K562 (cell line): ENCODE data around the gene INKA2. TPM values are rescaled to one million over a fixed set of nuclear protein-coding genes. Genes with fewer than 3 reads are reported as not detected.

Experiments used
- HNRNPLL ChIP-seq: fragments of 200-400 bp; formaldehyde crosslinking; IDR thresholded peaks from 2 replicates; pipeline ENCODE4 v1.6.1; 2017; ENCODE audit warnings: low read length, low read depth, mild to moderate bottlenecking; ENCODE audit not compliant: poor library complexity, severe bottlenecking
- TAF9B ChIP-seq: fragments of 450-650 bp; IDR thresholded peaks from 2 replicates; pipeline ENCODE4 v1.6.1; 2018; ENCODE audit warnings: mild to moderate bottlenecking; ENCODE audit not compliant: partially characterized antibody
- ZNF431 ChIP-seq: sonication (generic); formaldehyde crosslinking; IDR thresholded peaks from 2 replicates; pipeline ENCODE4 v1.8.0; 2022; ENCODE audit warnings: mild to moderate bottlenecking, missing genetic modification reagents
- polyA plus RNA-seq, 8 experiments: library from polyadenylated mRNA; depleted of rRNA in 4 of 8; stranded (reverse) in 5 of 8; unstranded in 3 of 8; fragments of >200 nt; fragmentation: Nextera tagmentation in 2 of 8; fragmentation: Illumina TruSeq in 1 of 8; extraction: Ambion mirVana in 2 of 8; extraction: Trizol in 1 of 8; gene quantifications; 2 replicates each; pipeline versions ENCODE4 v1.2.1 to v1.2.3, GENCODE V29; 2011 to 2014; ENCODE audit warnings: inconsistent platforms in 1 of 8, missing spikeins in 1 of 8
- total RNA-seq, 7 experiments: library from RNA; depleted of rRNA in 6 of 7; stranded (reverse); fragments of >200 nt in 6 of 7; fragmentation: Illumina TruSeq in 2 of 7; extraction: Trizol in 2 of 7; gene quantifications; 2 replicates each; pipeline versions ENCODE4 v1.2.1 to v1.2.3, GENCODE V29; 2011 to 2021; ENCODE audit warnings: low replicate concordance in 1 of 7
- TF ChIP-seq, protein P1 (sequence below): fragments of 200-600 bp; sonication (generic); IDR thresholded peaks from one replicate; pipeline ENCODE4 v1.6.1; 2012; ENCODE audit warnings: mild to moderate bottlenecking, low read depth, low read length, inconsistent platforms
- TF ChIP-seq, protein P2 (sequence below): sonication (generic); formaldehyde crosslinking; IDR thresholded peaks from 2 replicates; pipeline ENCODE4 v1.8.0; 2022; ENCODE audit warnings: missing genetic modification reagents, mild to moderate bottlenecking, borderline replicate concordance
- TF ChIP-seq, protein P3 (sequence below): fragments of 150-350 bp; conservative IDR thresholded peaks from 2 replicates; pipeline ENCODE4 v1.6.1; 2014; ENCODE audit warnings: low read length
- TF ChIP-seq, protein P4 (sequence below), 3 experiments: fragments of 200-800 bp in 1 of 3; sonication (Bioruptor generic) in 1 of 3; sonication (generic) in 1 of 3; formaldehyde crosslinking in 1 of 3; IDR thresholded peaks; 2 replicates each; pipeline versions ENCODE4 v1.6.1 to v1.8.0; 2016 to 2022; ENCODE audit warnings: mild to moderate bottlenecking in 2 of 3, missing compliant biosample characterization in 2 of 3, missing genetic modification characterization in 2 of 3, missing genetic modification reagents in 1 of 3

INKA2 gene
- total and polyA plus RNA-seq, 9 of the 15 experiments (the other 6 are each of a cell fraction or from before 2014, with no cell fraction given), result 0.04 to 1.4 (median 0.26) TPM; not detected in 1

DNA sequence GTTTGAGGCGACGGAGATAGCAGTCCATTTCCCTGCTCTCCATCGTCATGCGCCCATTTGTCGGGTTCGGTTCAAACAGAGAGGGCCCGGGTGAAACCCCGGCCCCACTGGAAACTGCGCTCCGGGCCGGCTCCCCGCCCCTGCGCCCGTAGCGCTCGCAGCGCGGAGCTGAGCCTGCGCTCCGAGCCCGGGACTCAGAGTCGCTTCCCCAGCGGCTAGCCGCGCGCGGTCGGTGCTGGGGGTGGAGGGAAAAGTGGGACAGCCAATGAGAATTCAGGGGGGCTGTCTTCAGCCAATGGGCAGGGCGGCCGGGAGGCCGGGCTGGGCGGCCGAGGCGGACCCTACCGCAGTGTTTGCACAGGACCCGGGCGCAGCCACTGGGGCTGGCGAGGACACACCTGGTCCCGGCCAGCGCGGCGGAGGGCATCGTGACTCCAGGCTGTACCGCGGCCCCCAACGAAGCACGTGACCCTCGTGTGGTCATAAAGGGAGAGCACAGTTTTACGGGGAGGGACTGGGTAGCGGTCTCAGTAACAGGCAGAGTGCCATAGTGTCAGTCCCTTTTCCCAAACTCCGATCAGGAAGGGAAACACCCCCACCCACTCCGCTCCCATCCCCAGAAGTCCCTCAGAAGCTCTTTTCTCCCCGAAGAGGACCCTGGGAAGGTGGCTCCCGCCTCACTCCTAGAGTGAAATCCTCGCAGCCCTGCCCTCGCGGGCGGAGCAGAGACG lies at the start of gene INKA2 (continued):
- TF ChIP-seq, protein P1, sequence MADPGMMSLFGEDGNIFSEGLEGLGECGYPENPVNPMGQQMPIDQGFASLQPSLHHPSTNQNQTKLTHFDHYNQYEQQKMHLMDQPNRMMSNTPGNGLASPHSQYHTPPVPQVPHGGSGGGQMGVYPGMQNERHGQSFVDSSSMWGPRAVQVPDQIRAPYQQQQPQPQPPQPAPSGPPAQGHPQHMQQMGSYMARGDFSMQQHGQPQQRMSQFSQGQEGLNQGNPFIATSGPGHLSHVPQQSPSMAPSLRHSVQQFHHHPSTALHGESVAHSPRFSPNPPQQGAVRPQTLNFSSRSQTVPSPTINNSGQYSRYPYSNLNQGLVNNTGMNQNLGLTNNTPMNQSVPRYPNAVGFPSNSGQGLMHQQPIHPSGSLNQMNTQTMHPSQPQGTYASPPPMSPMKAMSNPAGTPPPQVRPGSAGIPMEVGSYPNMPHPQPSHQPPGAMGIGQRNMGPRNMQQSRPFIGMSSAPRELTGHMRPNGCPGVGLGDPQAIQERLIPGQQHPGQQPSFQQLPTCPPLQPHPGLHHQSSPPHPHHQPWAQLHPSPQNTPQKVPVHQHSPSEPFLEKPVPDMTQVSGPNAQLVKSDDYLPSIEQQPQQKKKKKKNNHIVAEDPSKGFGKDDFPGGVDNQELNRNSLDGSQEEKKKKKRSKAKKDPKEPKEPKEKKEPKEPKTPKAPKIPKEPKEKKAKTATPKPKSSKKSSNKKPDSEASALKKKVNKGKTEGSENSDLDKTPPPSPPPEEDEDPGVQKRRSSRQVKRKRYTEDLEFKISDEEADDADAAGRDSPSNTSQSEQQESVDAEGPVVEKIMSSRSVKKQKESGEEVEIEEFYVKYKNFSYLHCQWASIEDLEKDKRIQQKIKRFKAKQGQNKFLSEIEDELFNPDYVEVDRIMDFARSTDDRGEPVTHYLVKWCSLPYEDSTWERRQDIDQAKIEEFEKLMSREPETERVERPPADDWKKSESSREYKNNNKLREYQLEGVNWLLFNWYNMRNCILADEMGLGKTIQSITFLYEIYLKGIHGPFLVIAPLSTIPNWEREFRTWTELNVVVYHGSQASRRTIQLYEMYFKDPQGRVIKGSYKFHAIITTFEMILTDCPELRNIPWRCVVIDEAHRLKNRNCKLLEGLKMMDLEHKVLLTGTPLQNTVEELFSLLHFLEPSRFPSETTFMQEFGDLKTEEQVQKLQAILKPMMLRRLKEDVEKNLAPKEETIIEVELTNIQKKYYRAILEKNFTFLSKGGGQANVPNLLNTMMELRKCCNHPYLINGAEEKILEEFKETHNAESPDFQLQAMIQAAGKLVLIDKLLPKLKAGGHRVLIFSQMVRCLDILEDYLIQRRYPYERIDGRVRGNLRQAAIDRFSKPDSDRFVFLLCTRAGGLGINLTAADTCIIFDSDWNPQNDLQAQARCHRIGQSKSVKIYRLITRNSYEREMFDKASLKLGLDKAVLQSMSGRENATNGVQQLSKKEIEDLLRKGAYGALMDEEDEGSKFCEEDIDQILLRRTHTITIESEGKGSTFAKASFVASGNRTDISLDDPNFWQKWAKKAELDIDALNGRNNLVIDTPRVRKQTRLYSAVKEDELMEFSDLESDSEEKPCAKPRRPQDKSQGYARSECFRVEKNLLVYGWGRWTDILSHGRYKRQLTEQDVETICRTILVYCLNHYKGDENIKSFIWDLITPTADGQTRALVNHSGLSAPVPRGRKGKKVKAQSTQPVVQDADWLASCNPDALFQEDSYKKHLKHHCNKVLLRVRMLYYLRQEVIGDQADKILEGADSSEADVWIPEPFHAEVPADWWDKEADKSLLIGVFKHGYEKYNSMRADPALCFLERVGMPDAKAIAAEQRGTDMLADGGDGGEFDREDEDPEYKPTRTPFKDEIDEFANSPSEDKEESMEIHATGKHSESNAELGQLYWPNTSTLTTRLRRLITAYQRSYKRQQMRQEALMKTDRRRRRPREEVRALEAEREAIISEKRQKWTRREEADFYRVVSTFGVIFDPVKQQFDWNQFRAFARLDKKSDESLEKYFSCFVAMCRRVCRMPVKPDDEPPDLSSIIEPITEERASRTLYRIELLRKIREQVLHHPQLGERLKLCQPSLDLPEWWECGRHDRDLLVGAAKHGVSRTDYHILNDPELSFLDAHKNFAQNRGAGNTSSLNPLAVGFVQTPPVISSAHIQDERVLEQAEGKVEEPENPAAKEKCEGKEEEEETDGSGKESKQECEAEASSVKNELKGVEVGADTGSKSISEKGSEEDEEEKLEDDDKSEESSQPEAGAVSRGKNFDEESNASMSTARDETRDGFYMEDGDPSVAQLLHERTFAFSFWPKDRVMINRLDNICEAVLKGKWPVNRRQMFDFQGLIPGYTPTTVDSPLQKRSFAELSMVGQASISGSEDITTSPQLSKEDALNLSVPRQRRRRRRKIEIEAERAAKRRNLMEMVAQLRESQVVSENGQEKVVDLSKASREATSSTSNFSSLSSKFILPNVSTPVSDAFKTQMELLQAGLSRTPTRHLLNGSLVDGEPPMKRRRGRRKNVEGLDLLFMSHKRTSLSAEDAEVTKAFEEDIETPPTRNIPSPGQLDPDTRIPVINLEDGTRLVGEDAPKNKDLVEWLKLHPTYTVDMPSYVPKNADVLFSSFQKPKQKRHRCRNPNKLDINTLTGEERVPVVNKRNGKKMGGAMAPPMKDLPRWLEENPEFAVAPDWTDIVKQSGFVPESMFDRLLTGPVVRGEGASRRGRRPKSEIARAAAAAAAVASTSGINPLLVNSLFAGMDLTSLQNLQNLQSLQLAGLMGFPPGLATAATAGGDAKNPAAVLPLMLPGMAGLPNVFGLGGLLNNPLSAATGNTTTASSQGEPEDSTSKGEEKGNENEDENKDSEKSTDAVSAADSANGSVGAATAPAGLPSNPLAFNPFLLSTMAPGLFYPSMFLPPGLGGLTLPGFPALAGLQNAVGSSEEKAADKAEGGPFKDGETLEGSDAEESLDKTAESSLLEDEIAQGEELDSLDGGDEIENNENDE, result no peak
- TF ChIP-seq, protein P2, sequence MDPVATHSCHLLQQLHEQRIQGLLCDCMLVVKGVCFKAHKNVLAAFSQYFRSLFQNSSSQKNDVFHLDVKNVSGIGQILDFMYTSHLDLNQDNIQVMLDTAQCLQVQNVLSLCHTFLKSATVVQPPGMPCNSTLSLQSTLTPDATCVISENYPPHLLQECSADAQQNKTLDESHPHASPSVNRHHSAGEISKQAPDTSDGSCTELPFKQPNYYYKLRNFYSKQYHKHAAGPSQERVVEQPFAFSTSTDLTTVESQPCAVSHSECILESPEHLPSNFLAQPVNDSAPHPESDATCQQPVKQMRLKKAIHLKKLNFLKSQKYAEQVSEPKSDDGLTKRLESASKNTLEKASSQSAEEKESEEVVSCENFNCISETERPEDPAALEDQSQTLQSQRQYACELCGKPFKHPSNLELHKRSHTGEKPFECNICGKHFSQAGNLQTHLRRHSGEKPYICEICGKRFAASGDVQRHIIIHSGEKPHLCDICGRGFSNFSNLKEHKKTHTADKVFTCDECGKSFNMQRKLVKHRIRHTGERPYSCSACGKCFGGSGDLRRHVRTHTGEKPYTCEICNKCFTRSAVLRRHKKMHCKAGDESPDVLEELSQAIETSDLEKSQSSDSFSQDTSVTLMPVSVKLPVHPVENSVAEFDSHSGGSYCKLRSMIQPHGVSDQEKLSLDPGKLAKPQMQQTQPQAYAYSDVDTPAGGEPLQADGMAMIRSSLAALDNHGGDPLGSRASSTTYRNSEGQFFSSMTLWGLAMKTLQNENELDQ (CRISPR knock-in tag), result peak; percentile 97
- TF ChIP-seq, protein P3, sequence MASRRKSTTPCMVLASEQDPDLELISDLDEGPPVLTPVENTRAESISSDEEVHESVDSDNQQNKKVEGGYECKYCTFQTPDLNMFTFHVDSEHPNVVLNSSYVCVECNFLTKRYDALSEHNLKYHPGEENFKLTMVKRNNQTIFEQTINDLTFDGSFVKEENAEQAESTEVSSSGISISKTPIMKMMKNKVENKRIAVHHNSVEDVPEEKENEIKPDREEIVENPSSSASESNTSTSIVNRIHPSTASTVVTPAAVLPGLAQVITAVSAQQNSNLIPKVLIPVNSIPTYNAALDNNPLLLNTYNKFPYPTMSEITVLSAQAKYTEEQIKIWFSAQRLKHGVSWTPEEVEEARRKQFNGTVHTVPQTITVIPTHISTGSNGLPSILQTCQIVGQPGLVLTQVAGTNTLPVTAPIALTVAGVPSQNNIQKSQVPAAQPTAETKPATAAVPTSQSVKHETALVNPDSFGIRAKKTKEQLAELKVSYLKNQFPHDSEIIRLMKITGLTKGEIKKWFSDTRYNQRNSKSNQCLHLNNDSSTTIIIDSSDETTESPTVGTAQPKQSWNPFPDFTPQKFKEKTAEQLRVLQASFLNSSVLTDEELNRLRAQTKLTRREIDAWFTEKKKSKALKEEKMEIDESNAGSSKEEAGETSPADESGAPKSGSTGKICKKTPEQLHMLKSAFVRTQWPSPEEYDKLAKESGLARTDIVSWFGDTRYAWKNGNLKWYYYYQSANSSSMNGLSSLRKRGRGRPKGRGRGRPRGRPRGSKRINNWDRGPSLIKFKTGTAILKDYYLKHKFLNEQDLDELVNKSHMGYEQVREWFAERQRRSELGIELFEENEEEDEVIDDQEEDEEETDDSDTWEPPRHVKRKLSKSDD, result no peak
- peak; percentile 92 for TF ChIP-seq ZNF431 (CRISPR knock-in tag)
- TF ChIP-seq, protein P4, sequence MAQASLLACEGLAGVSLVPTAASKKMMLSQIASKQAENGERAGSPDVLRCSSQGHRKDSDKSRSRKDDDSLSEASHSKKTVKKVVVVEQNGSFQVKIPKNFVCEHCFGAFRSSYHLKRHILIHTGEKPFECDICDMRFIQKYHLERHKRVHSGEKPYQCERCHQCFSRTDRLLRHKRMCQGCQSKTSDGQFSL (CRISPR knock-in tag; IDR thresholded peaks at IDR 0.05), result peak; percentile 65
- TF ChIP-seq, protein P4 (tag; IDR thresholded peaks at IDR 0.05), result no peak
- no peak for TF ChIP-seq TAF9B
- peak; percentile 94 for TF ChIP-seq HNRNPLL
